Caki2 (cell line): ENCODE results near the gene CHTF8. TPM values are rescaled to one million over a fixed set of nuclear protein-coding genes. Genes with fewer than 3 reads are reported as not detected.

Source experiments
- total RNA-seq: library from RNA; depleted of rRNA; stranded (reverse); fragments of >200 nt; shearing (Covaris generic); gene quantifications from 2 replicates; pipeline ENCODE4 v1.2.3, GENCODE V29; 2014; ENCODE audit warnings: low replicate concordance; rRNA removed

CHTF8 gene
- total RNA-seq, 1 experiment from 2014 or later: 253 TPM

Other genes with a start within 250 kb of the CHTF8 start
- 21.1 and 35.9 TPM in 2 replicates for gene HAS3, start 26.9 kb downstream of the CHTF8 start, total RNA-seq
- 56.1 and 97.9 TPM in 2 replicates for gene UTP4, start 61 bp upstream of the CHTF8 start, total RNA-seq
- 4.8 and 5.7 TPM in 2 replicates for gene SNTB2, start 54.6 kb upstream of the CHTF8 start, total RNA-seq
- gene VPS4A, start 178.8 kb upstream of the CHTF8 start, total RNA-seq: 33.2 and 38.9 TPM in 2 replicates
- 21.5 and 26.7 TPM in 2 replicates for gene PDF, start 198.0 kb upstream of the CHTF8 start, total RNA-seq
- 56.2 and 68.1 TPM in 2 replicates for gene COG8, start 207.0 kb upstream of the CHTF8 start, total RNA-seq
- gene NIP7, start 207.2 kb upstream of the CHTF8 start, total RNA-seq: 18.7 and 25.7 TPM in 2 replicates
- gene TMED6, start 219.2 kb upstream of the CHTF8 start, total RNA-seq: 4.1 TPM in 1 of 2 replicates, not detected in the other